HUES64 (cell line): ENCODE data around the gene SLC18A3.

Experiments used
- H3K27ac ChIP-seq: 2 replicates; pipeline ENCODE4 v1.7.0; 2013; ENCODE audit warnings: low read depth, low read length, inconsistent platforms
- H3K27me3 ChIP-seq: 2 replicates; pipeline ENCODE4 v1.6.1; 2013; ENCODE audit warnings: mild to moderate bottlenecking, low read length; ENCODE audit not compliant: insufficient read depth
- H3K36me3 ChIP-seq: 2 replicates; pipeline ENCODE4 v1.6.1; 2013; ENCODE audit warnings: mild to moderate bottlenecking, low read length; ENCODE audit not compliant: insufficient read depth
- H3K4me1 ChIP-seq: 2 replicates; pipeline ENCODE4 v1.6.1; 2013; ENCODE audit warnings: mild to moderate bottlenecking, low read length, moderate library complexity; ENCODE audit not compliant: insufficient read depth
- H3K4me3 ChIP-seq: 2 replicates; pipeline ENCODE4 v1.5.1; 2013; ENCODE audit warnings: mild to moderate bottlenecking, low read length, moderate library complexity
- H3K9ac ChIP-seq: 2 replicates; pipeline ENCODE4 v1.6.1; 2013; ENCODE audit warnings: mild to moderate bottlenecking, low read depth, low read length
- H3K9me3 ChIP-seq: 2 replicates; pipeline ENCODE4 v1.6.1; 2013; ENCODE audit warnings: low read depth, low read length; ENCODE audit not compliant: insufficient read depth
- WGBS: fragments of 150-250, 120-280 bp; methylation state at CpG from one replicate; pipeline ENCODE4 v1.1.7; 2013; ENCODE audit warnings: missing lambda C conversion rate; 5-methylcytosine and 5-hydroxymethylcytosine counted together

The SLC18A3 gene

GRCh38 chr10:49605939-49606509 lies 4.1 kb upstream of the SLC18A3 start:
- no peaks in the 10 kb centered on the region for H3K9me3 ChIP-seq
- H3K27ac ChIP-seq: no peak overlapping the region
- peaks cover 89% of the 10 kb centered on the region for H3K27me3 ChIP-seq
- no peak overlapping the region for H3K4me3 ChIP-seq
- H3K9ac ChIP-seq: no peak overlapping the region
- WGBS: 74% methylated on average over 3 of the region's 3 CpGs
- H3K4me1 ChIP-seq: no peaks in the 10 kb centered on the region; the same call in 1 of the 2 replicates
- H3K36me3 ChIP-seq: no peaks in the 10 kb centered on the region

GRCh38 chr10:49606981-49607535 lies 3.1 kb upstream of the SLC18A3 start:
- H3K9ac ChIP-seq: no peak overlapping the region
- no peak overlapping the region for H3K4me3 ChIP-seq
- no peak overlapping the region for H3K27ac ChIP-seq
- H3K4me1 ChIP-seq: no peaks in the 10 kb centered on the region; the same call in 1 of the 2 replicates
- peaks cover 97% of the 10 kb centered on the region for H3K27me3 ChIP-seq
- H3K9me3 ChIP-seq: no peaks in the 10 kb centered on the region
- H3K36me3 ChIP-seq: no peaks in the 10 kb centered on the region
- 5% methylated on average over 22 of the region's 22 CpGs for WGBS

GRCh38 chr10:49608166-49609005 lies 1.7 kb upstream of the SLC18A3 start:
- no peak overlapping the region for H3K9ac ChIP-seq
- no peaks in the 10 kb centered on the region for H3K36me3 ChIP-seq
- H3K27ac ChIP-seq: no peak overlapping the region
- WGBS: 14% methylated on average over 13 of the region's 14 CpGs
- H3K4me1 ChIP-seq: peaks cover 2% of the 10 kb centered on the region; the same call in 1 of the 2 replicates
- peaks cover 99% of the 10 kb centered on the region for H3K27me3 ChIP-seq
- peak overlapping the region; percentile 58; the same call in 1 of the 2 replicates for H3K4me3 ChIP-seq
- H3K9me3 ChIP-seq: no peaks in the 10 kb centered on the region

- peaks cover 2% of the 10 kb centered on the region; the same call in 1 of the 2 replicates for H3K4me1 ChIP-seq
- H3K27me3 ChIP-seq: peaks cover 99% of the 10 kb centered on the region
- peak overlapping the region; percentile 58 for H3K4me3 ChIP-seq
These were observed 1.2 kb upstream of the SLC18A3 start for GRCh38 chr10:49609006-49609282.

GRCh38 chr10:49609283-49610113 lies 612 bp upstream of the SLC18A3 start:
- peak overlapping the region; percentile 58 for H3K4me3 ChIP-seq
- H3K9ac ChIP-seq: no peak overlapping the region
- no peaks in the 10 kb centered on the region for H3K36me3 ChIP-seq
- H3K9me3 ChIP-seq: no peaks in the 10 kb centered on the region
- H3K27me3 ChIP-seq: peaks cover 99% of the 10 kb centered on the region
- H3K27ac ChIP-seq: no peak overlapping the region
- H3K4me1 ChIP-seq: peaks cover 2% of the 10 kb centered on the region; the same call in 1 of the 2 replicates
- WGBS: under 1% methylated on average over 62 of the region's 62 CpGs

More at GRCh38 chr10:49609006-49609282, 1.2 kb upstream of the SLC18A3 start:
- Histone ChIP-seq H3K9ac (no peak overlapping the region), H3K27ac (no peak overlapping the region), H3K9me3 (no peaks in the 10 kb centered on the region), H3K36me3 (no peaks in the 10 kb centered on the region)
- WGBS: 2% methylated on average over 19 of the region's 19 CpGs

- H3K36me3 ChIP-seq: no peaks in the 10 kb centered on the region
- 4% methylated on average over 72 of the region's 72 CpGs for WGBS
- H3K4me3 ChIP-seq: peak overlapping the region; percentile 36
- peaks cover 2% of the 10 kb centered on the region; the same call in 1 of the 2 replicates for H3K4me1 ChIP-seq
- no peaks in the 10 kb centered on the region for H3K9me3 ChIP-seq
- H3K27me3 ChIP-seq: peaks cover 99% of the 10 kb centered on the region
- no peak overlapping the region for H3K9ac ChIP-seq
- no peak overlapping the region for H3K27ac ChIP-seq
These were observed 502 bp downstream of the SLC18A3 start for GRCh38 chr10:49610458-49611165.

- no peaks in the 10 kb centered on the region for H3K9me3 ChIP-seq
- peaks cover 99% of the 10 kb centered on the region for H3K27me3 ChIP-seq
- peaks cover 2% of the 10 kb centered on the region; the same call in 1 of the 2 replicates for H3K4me1 ChIP-seq
- no peaks in the 10 kb centered on the region for H3K36me3 ChIP-seq
- peak overlapping the region; percentile 36 for H3K4me3 ChIP-seq
- H3K9ac ChIP-seq: no peak overlapping the region
- 9% methylated on average over 63 of the region's 63 CpGs for WGBS
- H3K27ac ChIP-seq: no peak overlapping the region
These were observed 1.2 kb downstream of the SLC18A3 start for GRCh38 chr10:49611166-49611815.

GRCh38 chr10:49611816-49612512 lies 1.9 kb downstream of the SLC18A3 start:
- H3K9me3 ChIP-seq: no peaks in the 10 kb centered on the region
- H3K4me3 ChIP-seq: no peak overlapping the region; the same call in 1 of the 2 replicates
- 19% methylated on average over 53 of the region's 53 CpGs for WGBS
- peaks cover 2% of the 10 kb centered on the region; the same call in 1 of the 2 replicates for H3K4me1 ChIP-seq
- peaks cover 99% of the 10 kb centered on the region for H3K27me3 ChIP-seq
- no peak overlapping the region for H3K9ac ChIP-seq
- H3K36me3 ChIP-seq: no peaks in the 10 kb centered on the region
- H3K27ac ChIP-seq: no peak overlapping the region

- Histone ChIP-seq H3K27ac (no peak overlapping the region), H3K4me3 (peak overlapping the region; percentile 21; the same call in 1 of the 2 replicates), H3K27me3 (peaks cover 98% of the 10 kb centered on the region), H3K36me3 (no peaks in the 10 kb centered on the region), H3K9me3 (no peaks in the 10 kb centered on the region), H3K4me1 (peaks cover 2% of the 10 kb centered on the region; the same call in 1 of the 2 replicates), H3K9ac (no peak overlapping the region)
- 7% methylated on average over 29 of the region's 29 CpGs for WGBS
These were observed 2.5 kb downstream of the SLC18A3 start for GRCh38 chr10:49612513-49613164.
